Occipital lobe (tissue), 2 donors: ENCODE data around the gene NBPF19. TPM values are rescaled to one million over a fixed set of nuclear protein-coding genes. Genes with fewer than 3 reads are reported as not detected.
"Not testable (repeated sequence)": the region's sequence is repeated elsewhere in the genome, so short reads cannot be mapped to it uniquely, and the experiment has no call there.

Experiments used
- DNase-seq: peaks from one replicate; lab custom pipeline; 2025; lab: John Stamatoyannopoulos, UW
- total RNA-seq: library from RNA; depleted of rRNA; stranded (reverse); fragments of >200 nt; gene quantifications from one replicate; pipeline ENCODE4 v1.2.3, GENCODE V29; 2014

Gene NBPF19, protein sequence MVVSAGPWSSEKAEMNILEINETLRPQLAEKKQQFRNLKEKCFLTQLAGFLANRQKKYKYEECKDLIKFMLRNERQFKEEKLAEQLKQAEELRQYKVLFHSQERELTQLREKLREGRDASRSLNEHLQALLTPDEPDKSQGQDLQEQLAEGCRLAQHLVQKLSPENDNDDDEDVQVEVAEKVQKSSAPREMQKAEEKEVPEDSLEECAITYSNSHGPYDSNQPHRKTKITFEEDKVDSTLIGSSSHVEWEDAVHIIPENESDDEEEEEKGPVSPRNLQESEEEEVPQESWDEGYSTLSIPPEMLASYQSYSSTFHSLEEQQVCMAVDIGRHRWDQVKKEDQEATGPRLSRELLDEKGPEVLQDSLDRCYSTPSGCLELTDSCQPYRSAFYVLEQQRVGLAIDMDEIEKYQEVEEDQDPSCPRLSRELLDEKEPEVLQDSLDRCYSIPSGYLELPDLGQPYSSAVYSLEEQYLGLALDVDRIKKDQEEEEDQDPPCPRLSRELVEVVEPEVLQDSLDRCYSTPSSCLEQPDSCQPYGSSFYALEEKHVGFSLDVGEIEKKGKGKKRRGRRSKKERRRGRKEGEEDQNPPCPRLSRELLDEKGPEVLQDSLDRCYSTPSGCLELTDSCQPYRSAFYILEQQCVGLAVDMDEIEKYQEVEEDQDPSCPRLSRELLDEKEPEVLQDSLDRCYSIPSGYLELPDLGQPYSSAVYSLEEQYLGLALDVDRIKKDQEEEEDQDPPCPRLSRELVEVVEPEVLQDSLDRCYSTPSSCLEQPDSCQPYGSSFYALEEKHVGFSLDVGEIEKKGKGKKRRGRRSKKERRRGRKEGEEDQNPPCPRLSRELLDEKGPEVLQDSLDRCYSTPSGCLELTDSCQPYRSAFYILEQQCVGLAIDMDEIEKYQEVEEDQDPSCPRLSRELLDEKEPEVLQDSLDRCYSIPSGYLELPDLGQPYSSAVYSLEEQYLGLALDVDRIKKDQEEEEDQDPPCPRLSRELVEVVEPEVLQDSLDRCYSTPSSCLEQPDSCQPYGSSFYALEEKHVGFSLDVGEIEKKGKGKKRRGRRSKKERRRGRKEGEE (N-terminal part only)
- 8.1 TPM for total RNA-seq

- DNase-seq: not testable (repeated sequence)
Observed at GRCh38 chr1:149474745-149475144, at the start of gene NBPF19. Gene NBPF19, plus strand, starts transcription at chr1:149475045. Its CDS starts 888 bp downstream, at chr1:149475933.

DNA sequence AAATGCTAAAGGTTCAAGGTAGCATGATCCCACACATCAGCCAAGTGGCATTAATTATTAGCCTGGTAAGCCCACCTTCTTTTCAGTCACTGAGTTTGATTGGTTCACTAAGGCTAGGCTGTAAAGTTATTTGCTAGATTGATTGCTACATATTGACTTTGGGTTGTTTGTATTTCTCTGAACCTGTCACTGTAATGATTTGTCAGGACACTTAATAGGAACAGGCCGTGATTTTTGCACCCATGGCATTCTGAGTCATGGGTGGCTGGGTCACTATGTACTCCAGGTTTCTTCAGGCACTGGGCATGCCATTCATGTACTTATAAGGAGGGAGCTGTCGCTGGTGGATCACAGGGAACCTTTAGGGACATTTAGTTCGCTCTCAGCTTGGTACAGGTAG, 46.5 kb upstream of the NBPF19 start:
- not testable (repeated sequence) for DNase-seq

GRCh38 chr1:149445451-149445850, 29.4 kb upstream of the NBPF19 start:
- not testable (repeated sequence) for DNase-seq

- not testable (repeated sequence) for DNase-seq
Observed at GRCh38 chr1:149452196-149452595, 22.6 kb upstream of the NBPF19 start.

- DNase-seq: not testable (repeated sequence)
Observed at GRCh38 chr1:149452652-149453051, 22.2 kb upstream of the NBPF19 start.

- not testable (repeated sequence) for DNase-seq
Observed at GRCh38 chr1:149558350-149558825, 83.5 kb downstream of the NBPF19 start.

GRCh38 chr1:149561806-149562205, 87.0 kb downstream of the NBPF19 start:
- not testable (repeated sequence) for DNase-seq

- DNase-seq: not testable (repeated sequence)
Observed at GRCh38 chr1:149565485-149565884, 90.6 kb downstream of the NBPF19 start.

GRCh38 chr1:149572763-149573162, 97.9 kb downstream of the NBPF19 start:
- not testable (repeated sequence) for DNase-seq

GRCh38 chr1:149585592-149585991, 110.7 kb downstream of the NBPF19 start:
- not testable (repeated sequence) for DNase-seq

Other genes starting within 250 kb of the NBPF19 start
- 2.2 TPM for gene PPIAL4C, start 108.8 kb downstream of the NBPF19 start, total RNA-seq